Endodermal cell (in vitro differentiated cells): Measurements from ENCODE around the gene KCNK2. TPM values are rescaled to one million over a fixed set of nuclear protein-coding genes. Genes with fewer than 3 reads are reported as not detected.

Experiments used
- DNase-seq: peaks from one replicate; pipeline ENCODE4 v3.0.0-alpha.2; 2017
- H3K27ac ChIP-seq: 2 replicates; pipeline ENCODE4 v1.5.1; 2013; ENCODE audit warnings: mild to moderate bottlenecking, low read depth, low read length, moderate library complexity
- H3K27me3 ChIP-seq: 2 replicates; pipeline ENCODE4 v1.6.1; 2013; ENCODE audit warnings: mild to moderate bottlenecking, low read length, moderate library complexity; ENCODE audit not compliant: insufficient read depth, control insufficient read depth, poor library complexity, severe bottlenecking
- H3K36me3 ChIP-seq: 2 replicates; pipeline ENCODE4 v1.7.0; 2013; ENCODE audit warnings: mild to moderate bottlenecking, low read length, moderate library complexity; ENCODE audit not compliant: control insufficient read depth, insufficient read depth
- H3K4me1 ChIP-seq: one replicate; pipeline ENCODE4 v1.7.0; 2013; ENCODE audit warnings: low read length; ENCODE audit not compliant: control insufficient read depth, insufficient read depth
- H3K4me3 ChIP-seq: 2 replicates; pipeline ENCODE4 v1.5.1; 2013; ENCODE audit warnings: mild to moderate bottlenecking, low read length, moderate library complexity
- H3K9ac ChIP-seq: 2 replicates; pipeline ENCODE4 v1.6.1; 2013; ENCODE audit warnings: mild to moderate bottlenecking, low read length, moderate library complexity; ENCODE audit not compliant: poor library complexity, severe bottlenecking; ENCODE audit errors: extremely low read depth
- H3K9me3 ChIP-seq: 2 replicates; pipeline ENCODE4 v1.6.1; 2013; ENCODE audit warnings: mild to moderate bottlenecking, low read length, moderate library complexity; ENCODE audit not compliant: control insufficient read depth
- H3K27ac Mint-ChIP-seq: 2 replicates; pipeline ENCODE4 v1.8.0; 2020; ENCODE audit warnings: mixed read lengths
- H3K27me3 Mint-ChIP-seq: 2 replicates; pipeline ENCODE4 v1.8.0; 2021; ENCODE audit warnings: mild to moderate bottlenecking, mixed read lengths; ENCODE audit not compliant: insufficient read depth
- H3K36me3 Mint-ChIP-seq: 2 replicates; pipeline ENCODE4 v1.8.0; 2020; ENCODE audit warnings: low read depth, mixed read lengths
- H3K4me1 Mint-ChIP-seq: 2 replicates; pipeline ENCODE4 v1.8.0; 2020; ENCODE audit warnings: mixed read lengths
- H3K4me3 Mint-ChIP-seq: 2 replicates; pipeline ENCODE4 v1.8.0; 2020; ENCODE audit warnings: mild to moderate bottlenecking, moderate library complexity, mixed read lengths
- H3K9me3 Mint-ChIP-seq: 2 replicates; pipeline ENCODE4 v1.8.0; 2020; ENCODE audit warnings: mild to moderate bottlenecking, mixed read lengths
- CTCF ChIP-seq: fragments of 200-600 bp; sonication (generic); conservative IDR thresholded peaks from 2 replicates; pipeline ENCODE4 v1.5.0; 2021; ENCODE audit warnings: antibody characterized with exemption, mild to moderate bottlenecking
- WGBS, 2 experiments: methylation state at CpG; one replicate each; pipeline versions ENCODE4 v1.1.5 to v1.1.7; 2013; ENCODE audit warnings: missing lambda C conversion rate in 2 of 2, mixed read lengths in 1 of 2; ENCODE audit not compliant: insufficient coverage in 1 of 2, insufficient read length in 1 of 2; 5-methylcytosine and 5-hydroxymethylcytosine counted together
- total RNA-seq, 2 donors: library from RNA; stranded (reverse); fragmentation: NEBNext Ultra II Directional in 1 of 2; extraction: Animal tissue kit (Norgen Biotek cat#: 25700) in 1 of 2; gene quantifications; 2 replicates in 1 of 2; 3 replicates in 1 of 2; pipeline ENCODE4 v1.2.1, GENCODE V29; 2021

Gene KCNK2
- total RNA-seq, 2 donors from 2014 or later = 0.15 TPM; not detected in 1

GRCh38 chr1:215052256-215053015 lies 30.1 kb upstream of the KCNK2 start:
- no peaks in the 10 kb centered on the region for H3K9me3 ChIP-seq
- no peak for DNase-seq

DNA sequence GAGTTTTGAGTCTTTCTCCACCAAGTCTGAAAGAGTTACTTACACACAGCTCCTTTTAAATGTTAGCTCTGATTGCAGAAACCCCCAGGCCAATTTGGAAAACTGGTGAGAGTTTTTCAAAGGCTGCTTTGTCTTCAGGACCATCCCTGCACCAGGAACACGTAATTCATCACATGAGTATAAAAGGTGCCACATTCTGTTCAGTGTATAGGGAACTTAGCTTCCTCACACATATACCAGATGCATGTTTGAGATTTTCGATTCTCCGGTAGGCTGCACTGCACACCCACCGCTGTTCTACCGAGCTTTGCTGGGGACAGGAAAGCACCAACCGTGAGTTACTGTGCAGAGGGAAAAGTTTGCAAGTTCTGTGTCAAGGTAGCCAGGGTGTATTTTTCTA lies 28.3 kb upstream of the KCNK2 start:
- no peak for TF ChIP-seq CTCF
- Mint-ChIP-seq H3K27ac (no peak overlapping the region), H3K27me3 (no peaks in the 10 kb centered on the region), H3K4me3 (no peak overlapping the region), H3K36me3 (no peaks in the 10 kb centered on the region), H3K4me1 (no peaks in the 10 kb centered on the region), H3K9me3 (no peaks in the 10 kb centered on the region)
- Histone ChIP-seq H3K9me3 (no peaks in the 10 kb centered on the region), H3K9ac (no peak overlapping the region), H3K4me1 (no peaks in the 10 kb centered on the region), H3K27me3 (no peaks in the 10 kb centered on the region), H3K4me3 (no peak overlapping the region), H3K27ac (no peak overlapping the region), H3K36me3 (no peaks in the 10 kb centered on the region)
- WGBS, 2 experiments = 85 to 89% methylated on average over 4 to 6 of the region's 6 CpGs
- no peak for DNase-seq

More at GRCh38 chr1:215052256-215053015, 30.1 kb upstream of the KCNK2 start:
- Mint-ChIP-seq H3K4me1 (no peaks in the 10 kb centered on the region), H3K36me3 (no peaks in the 10 kb centered on the region), H3K27me3 (no peaks in the 10 kb centered on the region), H3K4me3 (no peak overlapping the region), H3K9me3 (no peaks in the 10 kb centered on the region), H3K27ac (no peak overlapping the region)
- no peak overlapping the region for H3K27ac ChIP-seq
- H3K4me3 ChIP-seq = no peak overlapping the region
- H3K9ac ChIP-seq = no peak overlapping the region
- no peak for TF ChIP-seq CTCF
- H3K36me3 ChIP-seq = no peaks in the 10 kb centered on the region
- H3K4me1 ChIP-seq = no peaks in the 10 kb centered on the region
- no peaks in the 10 kb centered on the region for H3K27me3 ChIP-seq

DNA sequence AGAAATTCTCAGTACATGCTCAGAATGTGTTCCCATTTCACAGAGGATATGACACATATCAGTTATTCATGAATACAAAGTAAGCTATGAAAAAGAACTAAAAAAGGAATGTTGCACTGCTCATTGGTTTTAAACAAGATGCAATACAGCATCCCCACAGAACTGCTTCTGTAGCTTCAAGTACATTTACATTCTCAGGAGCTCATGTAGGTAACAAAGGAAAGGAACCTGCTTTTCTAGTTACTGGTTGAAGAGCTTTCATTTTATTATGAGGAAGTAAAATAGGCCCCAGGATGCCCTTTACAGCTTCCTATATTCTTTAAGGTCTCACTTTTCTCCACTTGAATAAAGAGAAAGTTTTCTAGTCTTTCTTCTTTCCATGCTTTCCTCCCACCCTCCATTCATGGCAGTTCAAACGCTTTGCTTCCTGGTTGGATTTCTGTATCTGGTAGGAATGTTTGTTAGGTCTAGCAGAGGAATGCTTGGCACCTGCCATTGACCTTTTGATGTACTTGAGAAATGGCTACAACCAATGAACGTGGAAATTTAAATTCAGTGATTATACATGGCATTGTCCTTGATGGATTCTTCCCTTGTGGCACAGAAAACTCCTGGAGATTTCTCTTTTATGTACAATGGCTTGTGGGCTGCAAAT lies 27.1 kb upstream of the KCNK2 start:
- WGBS, 2 experiments = 69 to 71% methylated on average over 1 to 2 of the region's 2 CpGs
- no peak overlapping the region for H3K4me3 ChIP-seq
- no peak overlapping the region for H3K4me3 Mint-ChIP-seq
- H3K4me1 Mint-ChIP-seq = no peaks in the 10 kb centered on the region
- H3K36me3 Mint-ChIP-seq = no peaks in the 10 kb centered on the region
- H3K27me3 Mint-ChIP-seq = no peaks in the 10 kb centered on the region
- H3K27ac Mint-ChIP-seq = no peak overlapping the region
- no peaks in the 10 kb centered on the region for H3K27me3 ChIP-seq
- TF ChIP-seq CTCF = no peak
- no peak overlapping the region for H3K9ac ChIP-seq
- H3K36me3 ChIP-seq = no peaks in the 10 kb centered on the region
- DNase-seq = no peak
- H3K9me3 ChIP-seq = no peaks in the 10 kb centered on the region
- no peak overlapping the region for H3K27ac ChIP-seq
- no peaks in the 10 kb centered on the region for H3K9me3 Mint-ChIP-seq
- H3K4me1 ChIP-seq = no peaks in the 10 kb centered on the region
